ENCODE data around the gene B9D1. TPM values are rescaled to one million over a fixed set of nuclear protein-coding genes. Genes with fewer than 3 reads are reported as not detected.

Gene B9D1
- total and polyA plus RNA-seq, 2 of the 13 experiments (the other 11 are each of a cell fraction or from before 2014, with no cell fraction given): 27.7 to 31.1 TPM

- H3K79me2 ChIP-seq (ENCODE audit: insufficient read depth, low read length): no peaks in the 10 kb centered on the region
- no peak overlapping the region for H2AFZ ChIP-seq (ENCODE audit: low read length)
- H3K9me3 ChIP-seq (ENCODE audit: low read length): no peaks in the 10 kb centered on the region
- no peak overlapping the region for H3K4me3 ChIP-seq (replicated peaks in 1 of 3; ENCODE audit: insufficient read depth in 1 of 3, low read depth in 2 of 3, low read length in 3 of 3)
- in situ Hi-C loops (cut with HindIII; ENCODE audit: extremely low pct_ligation_motif_present, low pct_unique_long_range_greater_than_20kb) (no loop called here), intact Hi-C loops (cut with micrococcal nuclease; ENCODE audit: unreplicated experiment) (no loop called here)
- H3K27ac ChIP-seq (ENCODE audit: extremely low read length, insufficient read depth, low read length): no peak overlapping the region
- CTCF ChIA-PET (ENCODE audit: low intra/inter-chr PET ratio, low total read pairs): no interaction called here
- POLR2A ChIA-PET: no interaction called here
- DNase-seq (ENCODE audit: low spot score) (no peak), ATAC-seq (no peak), FAIRE-seq (no peak)
- no TSS peak for BruUV-seq (replicated peaks)
- no peaks in the 10 kb centered on the region for H3K27me3 ChIP-seq (ENCODE audit: control insufficient read depth in 1 of 2, insufficient read depth in 2 of 2, low read length in 2 of 2)
- H3K36me3 ChIP-seq (replicated peaks in 1 of 2; ENCODE audit: control insufficient read depth in 1 of 2, insufficient read depth in 2 of 2, low read length in 2 of 2): no peaks in the 10 kb centered on the region
- H3K9ac ChIP-seq (ENCODE audit: insufficient read depth, low read depth, low read length): no peak overlapping the region
- 8% methylated on average over 2 of the region's 4 CpGs for WGBS (ENCODE audit: low lambda C conversion rate)
- H3K4me2 ChIP-seq (ENCODE audit: low read depth, low read length): no peak overlapping the region
- H4K20me1 ChIP-seq (ENCODE audit: insufficient read depth, low read length): no peaks in the 10 kb centered on the region
- H3K4me1 ChIP-seq (ENCODE audit: insufficient read depth, low read length): peaks cover 10% of the 10 kb centered on the region
- TF ChIP-seq ZNF672 (CRISPR knock-in tag; IDR thresholded peaks at IDR 0.05): no peak
- TF ChIP-seq KIAA2018 (CRISPR knock-in tag; IDR thresholded peaks at IDR 0.05; ENCODE audit: borderline replicate concordance): no peak
- TF ChIP-seq ZNF276 (CRISPR knock-in tag; IDR thresholded peaks at IDR 0.05; ENCODE audit: low read depth): no peak
- no peak for TF ChIP-seq PLRG1 (conservative IDR thresholded peaks at IDR 0.05)
- no peak for TF ChIP-seq SRY (CRISPR knock-in tag; IDR thresholded peaks at IDR 0.05)
- TF ChIP-seq, protein P1, sequence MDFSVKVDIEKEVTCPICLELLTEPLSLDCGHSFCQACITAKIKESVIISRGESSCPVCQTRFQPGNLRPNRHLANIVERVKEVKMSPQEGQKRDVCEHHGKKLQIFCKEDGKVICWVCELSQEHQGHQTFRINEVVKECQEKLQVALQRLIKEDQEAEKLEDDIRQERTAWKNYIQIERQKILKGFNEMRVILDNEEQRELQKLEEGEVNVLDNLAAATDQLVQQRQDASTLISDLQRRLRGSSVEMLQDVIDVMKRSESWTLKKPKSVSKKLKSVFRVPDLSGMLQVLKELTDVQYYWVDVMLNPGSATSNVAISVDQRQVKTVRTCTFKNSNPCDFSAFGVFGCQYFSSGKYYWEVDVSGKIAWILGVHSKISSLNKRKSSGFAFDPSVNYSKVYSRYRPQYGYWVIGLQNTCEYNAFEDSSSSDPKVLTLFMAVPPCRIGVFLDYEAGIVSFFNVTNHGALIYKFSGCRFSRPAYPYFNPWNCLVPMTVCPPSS (IDR thresholded peaks at IDR 0.05): no peak
- TF ChIP-seq ATF7 (IDR thresholded peaks at IDR 0.05): no peak
- TF ChIP-seq ATF7 (CRISPR knock-in tag; IDR thresholded peaks at IDR 0.05): no peak
- TF ChIP-seq ATF4 (CRISPR knock-in tag; IDR thresholded peaks at IDR 0.05): no peak
- no peak for TF ChIP-seq TFDP2 (CRISPR knock-in tag; IDR thresholded peaks at IDR 0.05)
- no peak for TF ChIP-seq PCBP1 (IDR thresholded peaks at IDR 0.05; ENCODE audit: borderline replicate concordance, low read depth, low read length)
Observed at GRCh38 chr17:19403021-19403420, 40.5 kb upstream of the B9D1 start.
